ENCODE results near the gene BCAP29. TPM values are rescaled to one million over a fixed set of nuclear protein-coding genes. Genes with fewer than 3 reads are reported as not detected.
"Not testable (repeated sequence)": the region's sequence is repeated elsewhere in the genome, so short reads cannot be mapped to it uniquely, and the experiment has no call there.

Gene BCAP29
- total and polyA plus RNA-seq, 4 experiments from 2014 or later: 17.0 to 34.8 (median 26.4) TPM

DNA sequence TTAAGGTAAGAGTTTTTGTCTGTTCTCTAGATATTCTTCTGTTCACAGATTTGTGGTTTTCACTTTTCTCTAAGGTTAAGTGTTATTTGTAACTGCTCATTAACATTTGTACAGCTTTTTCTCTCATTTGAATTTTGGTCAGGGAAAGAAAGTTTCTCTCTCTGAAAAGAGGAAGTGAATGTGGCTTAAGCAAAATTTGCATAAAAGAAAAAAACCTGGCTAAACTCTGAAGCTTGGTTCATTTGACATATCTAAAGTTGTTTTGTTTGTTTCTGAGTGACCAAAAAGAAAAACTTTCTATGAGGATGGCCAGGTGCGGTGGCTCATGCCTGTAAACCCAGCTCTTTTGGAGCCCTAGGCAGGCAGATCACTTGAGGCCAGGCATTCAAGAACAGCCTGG, 58.5 kb downstream of the BCAP29 start:
- ChIA-PET POLR2A (ENCODE audit: partially characterized antibody) (no interaction called here), CTCF (ENCODE audit: partially characterized antibody) (interaction anchor here (0.7 kb wide), 1 partner anchor 238 kb away, joined by 3 read pairs; no protein-coding TSS in a partner anchor)
- Mint-ChIP-seq H3K27me3 (peaks cover 5 to 10% of the 10 kb centered on the region in 2 donors), H3K4me1 (no peaks in the 10 kb centered on the region), H3K36me3 (no peaks in the 10 kb centered on the region), H3K27ac (no peak overlapping the region), H3K9me3 (peaks cover 0 to 6% (median 2%) of the 10 kb centered on the region in 8 donors), H3K4me3 (no peak overlapping the region)
- Histone ChIP-seq H3K9me3 (ENCODE audit: control insufficient read depth in 1 of 2, low read length in 2 of 2) (no peaks in the 10 kb centered on the region), H3K27me3 (ENCODE audit: insufficient read depth, low read length) (no peaks in the 10 kb centered on the region), H3K27ac (ENCODE audit: low read depth, low read length) (no peak overlapping the region), H3K36me3 (ENCODE audit: insufficient read depth, low read length) (no peaks in the 10 kb centered on the region), H3K4me3 (ENCODE audit: low read length in 2 of 2) (no peak overlapping the region), H3K4me1 (ENCODE audit: insufficient read depth, low read length) (no peaks in the 10 kb centered on the region)
- intact Hi-C loops (cut with micrococcal nuclease): no loop called here
- no peak for DNase-seq

DNA sequence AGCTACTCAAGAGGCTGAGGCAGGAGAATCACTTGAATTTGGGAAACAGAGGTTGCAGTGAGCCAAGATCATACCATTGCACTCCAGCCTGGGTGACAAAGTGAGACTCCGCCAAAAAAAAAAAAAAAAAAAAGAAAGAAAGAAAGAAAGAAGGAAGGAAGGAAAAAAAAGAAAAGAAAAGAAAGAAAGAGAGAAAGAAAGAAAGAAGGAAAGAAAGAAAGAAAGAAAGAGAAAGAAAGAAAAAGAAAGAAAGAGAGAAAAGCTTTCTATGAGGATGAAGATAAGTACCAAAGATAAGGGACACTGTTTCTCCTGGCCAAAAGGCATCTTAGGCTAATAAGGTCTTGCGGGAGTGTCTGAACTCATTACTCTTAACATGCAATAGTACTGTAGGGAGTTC, 59.0 kb downstream of the BCAP29 start:
- POLR2A ChIA-PET (ENCODE audit: partially characterized antibody); H3K27me3 ChIP-seq (ENCODE audit: insufficient read depth, low read length); H3K27ac ChIP-seq (ENCODE audit: low read depth, low read length); H3K36me3 Mint-ChIP-seq; H3K4me1 ChIP-seq (ENCODE audit: insufficient read depth, low read length); H3K4me3 ChIP-seq (ENCODE audit: low read length in 2 of 2); H3K9me3 ChIP-seq (ENCODE audit: control insufficient read depth in 1 of 2, low read length in 2 of 2); intact Hi-C loops (cut with micrococcal nuclease); DNase-seq; H3K27ac Mint-ChIP-seq; H3K36me3 ChIP-seq (ENCODE audit: insufficient read depth, low read length); H3K4me1 Mint-ChIP-seq; H3K9me3 Mint-ChIP-seq; H3K4me3 Mint-ChIP-seq: not testable (repeated sequence)
- CTCF ChIA-PET (ENCODE audit: partially characterized antibody): interaction anchor here (0.7 kb wide), 1 partner anchor 237 kb away, joined by 3 read pairs; no protein-coding TSS in a partner anchor
- peaks cover 6 to 10% of the 10 kb centered on the region in 2 donors for H3K27me3 Mint-ChIP-seq

DNA sequence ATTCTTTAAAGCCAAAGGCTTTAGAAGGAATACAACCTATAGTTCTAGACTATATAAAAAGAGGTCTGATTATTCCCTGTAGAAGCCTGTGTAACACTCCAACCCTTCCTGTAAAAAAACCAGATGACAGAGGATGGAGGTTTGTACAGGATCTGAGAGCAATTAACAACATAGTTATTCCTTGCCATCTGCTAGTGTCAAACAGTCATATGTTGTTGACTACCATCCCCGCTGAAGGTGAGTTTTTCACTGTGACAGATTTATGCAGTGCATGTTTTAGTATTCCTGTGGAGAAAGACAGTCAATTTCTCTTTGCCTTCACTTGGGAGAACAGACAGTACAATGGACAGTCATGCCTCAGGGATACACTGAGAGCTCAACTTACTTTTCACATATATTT, 61.6 kb downstream of the BCAP29 start:
- H3K4me3 ChIP-seq (ENCODE audit: low read length in 2 of 2): no peak overlapping the region
- Mint-ChIP-seq H3K27me3 (peaks cover 6 to 8% of the 10 kb centered on the region in 2 donors), H3K9me3 (peaks cover 0 to 12% (median 4%) of the 10 kb centered on the region in 8 donors), H3K4me1 (peaks cover 0 to 2% (median 0%) of the 10 kb centered on the region in 4 donors), H3K36me3 (no peaks in the 10 kb centered on the region), H3K27ac (no peak overlapping the region), H3K4me3 (no peak overlapping the region)
- H3K4me1 ChIP-seq (ENCODE audit: insufficient read depth, low read length): no peaks in the 10 kb centered on the region
- CTCF ChIA-PET (ENCODE audit: partially characterized antibody): interaction anchor here (1.5 kb wide), 1 partner anchor 78 kb away, joined by 3 read pairs; the partner anchor contains the start of genes COG5 and DUS4L
- no peaks in the 10 kb centered on the region for H3K36me3 ChIP-seq (ENCODE audit: insufficient read depth, low read length)
- POLR2A ChIA-PET (ENCODE audit: partially characterized antibody): no interaction called here
- DNase-seq: no peak
- no peaks in the 10 kb centered on the region for H3K9me3 ChIP-seq (ENCODE audit: control insufficient read depth in 1 of 2, low read length in 2 of 2)
- intact Hi-C loops (cut with micrococcal nuclease): no loop called here
- H3K27ac ChIP-seq (ENCODE audit: low read depth, low read length): no peak overlapping the region
- no peaks in the 10 kb centered on the region for H3K27me3 ChIP-seq (ENCODE audit: insufficient read depth, low read length)

DNA sequence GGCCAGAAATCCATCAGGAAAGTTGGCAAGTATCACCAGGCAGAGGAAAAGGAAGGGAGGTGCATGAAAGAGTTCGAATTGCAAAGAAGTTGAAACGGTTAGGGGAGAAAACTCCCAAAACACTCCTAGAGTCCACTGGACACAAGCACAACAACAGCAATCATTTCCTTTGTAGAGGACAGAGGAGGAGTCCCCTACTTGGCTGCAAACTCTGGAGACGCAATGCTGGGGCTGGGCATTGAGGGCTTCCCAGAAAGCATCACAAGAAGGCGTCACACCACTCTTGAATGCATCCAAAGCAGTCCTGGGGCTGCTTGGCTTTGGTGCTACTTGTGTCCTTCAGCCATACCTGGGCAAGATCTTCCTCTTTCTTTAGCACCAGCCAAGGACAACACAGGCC, 62.5 kb downstream of the BCAP29 start:
- H3K9me3 ChIP-seq (ENCODE audit: control insufficient read depth in 1 of 2, low read length in 2 of 2): no peaks in the 10 kb centered on the region
- no peak overlapping the region for H3K27ac ChIP-seq (ENCODE audit: low read depth, low read length)
- H3K27me3 ChIP-seq (ENCODE audit: insufficient read depth, low read length): no peaks in the 10 kb centered on the region
- ChIA-PET POLR2A (ENCODE audit: partially characterized antibody) (no interaction called here), CTCF (ENCODE audit: partially characterized antibody) (no interaction called here)
- Mint-ChIP-seq H3K9me3 (peaks cover 0 to 12% (median 4%) of the 10 kb centered on the region in 8 donors), H3K27ac (no peak overlapping the region), H3K36me3 (no peaks in the 10 kb centered on the region), H3K4me3 (no peak overlapping the region), H3K4me1 (peaks cover 0 to 2% (median 0%) of the 10 kb centered on the region in 4 donors), H3K27me3 (peaks cover 6 to 8% of the 10 kb centered on the region in 2 donors)
- H3K4me3 ChIP-seq (ENCODE audit: low read length in 2 of 2): no peak overlapping the region
- intact Hi-C loops (cut with micrococcal nuclease): no loop called here
- no peaks in the 10 kb centered on the region for H3K4me1 ChIP-seq (ENCODE audit: insufficient read depth, low read length)
- DNase-seq: no peak
- no peaks in the 10 kb centered on the region for H3K36me3 ChIP-seq (ENCODE audit: insufficient read depth, low read length)

DNA sequence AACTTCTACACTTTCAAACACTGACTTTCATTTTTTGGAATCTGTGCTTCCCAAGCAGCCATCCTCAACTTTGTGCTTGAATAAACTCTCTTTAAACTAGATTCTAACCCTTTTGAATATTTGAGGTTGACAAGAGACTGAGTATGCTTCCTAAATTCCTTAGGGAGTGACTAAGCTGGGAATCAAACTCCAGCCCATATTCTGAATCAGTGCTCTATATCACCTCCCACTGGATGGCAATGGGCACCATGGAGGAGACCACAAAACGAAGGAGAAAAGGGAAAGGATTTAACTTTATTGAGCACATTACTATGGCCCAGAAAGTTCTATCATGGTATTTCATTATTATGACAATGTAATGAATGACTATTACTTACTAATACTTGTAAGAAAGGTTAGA, 63.4 kb downstream of the BCAP29 start:
- Histone ChIP-seq H3K4me1 (ENCODE audit: insufficient read depth, low read length) (no peaks in the 10 kb centered on the region), H3K27me3 (ENCODE audit: insufficient read depth, low read length) (no peaks in the 10 kb centered on the region), H3K27ac (ENCODE audit: low read depth, low read length) (no peak overlapping the region), H3K36me3 (ENCODE audit: insufficient read depth, low read length) (no peaks in the 10 kb centered on the region), H3K4me3 (ENCODE audit: low read length in 2 of 2) (no peak overlapping the region), H3K9me3 (ENCODE audit: control insufficient read depth in 1 of 2, low read length in 2 of 2) (no peaks in the 10 kb centered on the region)
- no peaks in the 10 kb centered on the region for H3K36me3 Mint-ChIP-seq
- no peak overlapping the region for H3K27ac Mint-ChIP-seq
- peaks cover 6 to 7% of the 10 kb centered on the region in 2 donors for H3K27me3 Mint-ChIP-seq
- peaks cover 0 to 12% (median 3%) of the 10 kb centered on the region in 8 donors for H3K9me3 Mint-ChIP-seq
- H3K4me1 Mint-ChIP-seq: peaks cover 0 to 2% (median 0%) of the 10 kb centered on the region in 4 donors
- ChIA-PET CTCF (ENCODE audit: partially characterized antibody) (no interaction called here), POLR2A (ENCODE audit: partially characterized antibody) (no interaction called here)
- no peak overlapping the region for H3K4me3 Mint-ChIP-seq
- intact Hi-C loops (cut with micrococcal nuclease): no loop called here
- no peak for DNase-seq

DNA sequence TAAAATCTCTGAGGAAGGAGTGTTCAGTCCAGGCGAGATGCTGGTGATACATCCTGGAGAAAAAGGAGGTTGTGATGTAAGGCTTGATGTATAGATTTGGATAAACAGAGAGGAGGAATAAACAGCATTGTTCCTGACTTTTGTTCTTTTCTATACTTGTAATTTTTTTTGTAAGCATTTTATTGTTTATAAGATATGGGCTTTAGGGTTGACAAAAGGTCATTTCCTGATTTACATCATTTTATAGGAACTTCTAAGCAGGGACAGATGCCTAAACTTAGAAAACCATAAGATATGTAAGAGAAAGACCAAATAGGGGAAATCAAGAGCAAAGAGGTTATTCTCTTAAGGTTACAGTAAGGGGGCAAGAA, 63.9 kb downstream of the BCAP29 start:
- peak overlapping the region in 1 of 8 donors; percentile 24 for H3K4me3 Mint-ChIP-seq
- CTCF ChIA-PET (ENCODE audit: partially characterized antibody): no interaction called here
- peaks cover 0 to 2% (median 0%) of the 10 kb centered on the region in 4 donors for H3K4me1 Mint-ChIP-seq

DNA sequence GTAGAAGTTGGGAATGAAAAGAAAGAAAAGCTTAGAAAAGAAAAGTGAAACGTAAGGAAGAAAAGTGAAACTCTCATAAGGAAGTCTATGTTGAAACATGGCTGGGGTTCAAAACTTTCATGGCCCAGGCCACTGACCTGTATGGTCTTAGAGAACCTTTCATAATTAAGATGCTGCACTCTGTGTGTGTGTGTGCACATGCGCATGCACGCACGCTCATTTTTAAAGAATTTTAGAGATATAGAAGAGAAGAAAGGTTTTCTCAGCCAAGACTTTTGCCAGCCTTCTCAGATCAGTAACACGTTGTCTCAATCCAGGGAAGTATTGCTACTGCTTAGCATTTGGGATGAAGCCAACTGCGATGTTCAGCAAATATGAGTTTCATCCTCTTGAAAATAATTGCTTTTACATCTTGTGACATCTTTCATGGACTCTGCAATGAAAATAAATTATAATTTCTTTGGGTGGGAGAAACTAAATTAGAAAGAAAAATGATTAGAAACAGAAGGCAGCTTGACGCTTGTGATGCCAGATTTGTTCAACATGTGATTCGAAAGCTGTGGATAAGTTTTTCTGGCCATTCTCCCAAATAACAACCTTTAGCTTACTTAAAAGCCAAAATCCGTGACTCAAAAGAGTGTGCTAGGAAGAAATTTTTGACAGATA, 64.4 kb downstream of the BCAP29 start:
- Mint-ChIP-seq H3K36me3 (no peaks in the 10 kb centered on the region), H3K4me1 (peaks cover 0 to 2% (median 0%) of the 10 kb centered on the region in 4 donors), H3K27me3 (peaks cover 5 to 6% of the 10 kb centered on the region in 2 donors), H3K4me3 (peak overlapping the region in 1 of 8 donors; percentile 24), H3K9me3 (peaks cover 0 to 12% (median 3%) of the 10 kb centered on the region in 8 donors), H3K27ac (peak overlapping the region in 1 of 7 donors; percentile 0)
- no peaks in the 10 kb centered on the region for H3K4me1 ChIP-seq (ENCODE audit: insufficient read depth, low read length)
- no peaks in the 10 kb centered on the region for H3K9me3 ChIP-seq (ENCODE audit: control insufficient read depth in 1 of 2, low read length in 2 of 2)
- H3K27ac ChIP-seq (ENCODE audit: low read depth, low read length): no peak overlapping the region
- no peak for DNase-seq
- ChIA-PET CTCF (ENCODE audit: partially characterized antibody) (no interaction called here), POLR2A (ENCODE audit: partially characterized antibody) (no interaction called here)
- intact Hi-C loops (cut with micrococcal nuclease): no loop called here
- H3K4me3 ChIP-seq (ENCODE audit: low read length in 2 of 2): no peak overlapping the region
- no peaks in the 10 kb centered on the region for H3K36me3 ChIP-seq (ENCODE audit: insufficient read depth, low read length)
- H3K27me3 ChIP-seq (ENCODE audit: insufficient read depth, low read length): no peaks in the 10 kb centered on the region

More for the DNA sequence above, 63.9 kb downstream of the BCAP29 start:
- peaks cover 0 to 12% (median 3%) of the 10 kb centered on the region in 8 donors for H3K9me3 Mint-ChIP-seq
- H3K27ac Mint-ChIP-seq: peak overlapping the region in 1 of 7 donors; percentile 0
- H3K27me3 ChIP-seq (ENCODE audit: insufficient read depth, low read length): no peaks in the 10 kb centered on the region
- H3K36me3 ChIP-seq (ENCODE audit: insufficient read depth, low read length): no peaks in the 10 kb centered on the region
- no peak for DNase-seq
- H3K4me3 ChIP-seq (ENCODE audit: low read length in 2 of 2): no peak overlapping the region
- no peaks in the 10 kb centered on the region for H3K9me3 ChIP-seq (ENCODE audit: control insufficient read depth in 1 of 2, low read length in 2 of 2)
- no peaks in the 10 kb centered on the region for H3K4me1 ChIP-seq (ENCODE audit: insufficient read depth, low read length)
- peaks cover 6 to 7% of the 10 kb centered on the region in 2 donors for H3K27me3 Mint-ChIP-seq
- no peak overlapping the region for H3K27ac ChIP-seq (ENCODE audit: low read depth, low read length)
- POLR2A ChIA-PET (ENCODE audit: partially characterized antibody): no interaction called here
- no peaks in the 10 kb centered on the region for H3K36me3 Mint-ChIP-seq
- intact Hi-C loops (cut with micrococcal nuclease): no loop called here

All from CD4-positive, alpha-beta memory T cell (primary cell).